Measurements from ENCODE around the gene LSM7.

The LSM7 gene

DNA sequence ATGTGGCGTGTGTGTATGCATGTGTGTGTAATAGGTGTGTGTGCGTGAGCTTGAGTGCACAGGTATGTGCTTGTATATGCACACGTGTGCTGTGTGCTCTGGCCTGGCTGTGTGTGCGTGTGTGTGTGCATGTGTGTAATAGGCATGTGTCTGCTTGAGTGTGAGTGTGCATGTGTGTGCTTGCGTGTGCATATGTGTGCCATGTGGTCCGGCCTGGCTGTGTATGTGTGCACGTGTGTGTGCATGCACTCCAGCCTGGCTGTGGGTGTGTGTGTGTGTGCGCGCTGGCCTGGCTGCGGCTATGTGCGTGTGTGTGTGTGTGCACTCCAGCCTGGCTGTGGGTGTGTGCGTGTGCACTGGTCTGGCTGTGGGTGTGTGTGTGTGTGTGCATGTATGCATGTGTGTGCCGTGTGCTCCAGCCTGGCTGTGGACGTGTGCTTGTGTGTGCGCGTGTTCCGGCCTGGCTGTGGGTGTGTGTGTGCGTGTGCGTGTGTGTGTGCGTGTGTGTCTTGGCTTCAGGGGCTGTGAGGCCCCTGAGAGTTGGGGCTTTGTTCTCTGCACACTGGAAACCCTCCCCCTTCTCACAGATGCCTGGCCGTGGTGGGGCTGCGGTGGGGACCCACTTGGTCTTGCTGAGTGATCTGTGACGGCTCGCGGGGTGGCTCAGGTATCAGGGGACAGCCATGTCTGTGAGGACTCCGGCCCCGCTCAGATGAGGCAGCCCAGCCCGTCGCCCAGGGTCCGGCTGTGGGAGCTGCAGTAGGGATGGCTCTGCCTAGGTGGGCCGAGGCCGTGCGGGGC, 8.3 kb upstream of the LSM7 start:
- no peak for DNase-seq

DNA sequence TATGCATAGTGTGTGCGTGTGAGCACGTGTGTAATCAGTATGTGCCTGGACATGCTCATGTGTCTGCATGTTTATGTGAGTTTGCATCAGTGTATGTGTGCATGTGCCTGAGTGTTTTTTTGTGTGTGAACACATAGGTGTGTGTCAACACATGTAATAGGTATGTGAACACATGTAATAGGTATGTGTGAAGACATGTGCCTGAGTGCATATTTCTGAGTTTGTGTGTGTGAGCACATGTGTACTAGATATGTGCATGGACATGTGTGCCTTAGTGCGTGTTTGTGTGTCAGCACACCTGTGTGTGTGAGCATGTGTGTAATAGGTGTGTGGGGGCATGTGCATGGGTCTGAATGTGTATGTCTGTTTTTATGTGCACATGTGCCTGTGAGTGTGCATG, 7.5 kb upstream of the LSM7 start:
- no peak for DNase-seq

DNA sequence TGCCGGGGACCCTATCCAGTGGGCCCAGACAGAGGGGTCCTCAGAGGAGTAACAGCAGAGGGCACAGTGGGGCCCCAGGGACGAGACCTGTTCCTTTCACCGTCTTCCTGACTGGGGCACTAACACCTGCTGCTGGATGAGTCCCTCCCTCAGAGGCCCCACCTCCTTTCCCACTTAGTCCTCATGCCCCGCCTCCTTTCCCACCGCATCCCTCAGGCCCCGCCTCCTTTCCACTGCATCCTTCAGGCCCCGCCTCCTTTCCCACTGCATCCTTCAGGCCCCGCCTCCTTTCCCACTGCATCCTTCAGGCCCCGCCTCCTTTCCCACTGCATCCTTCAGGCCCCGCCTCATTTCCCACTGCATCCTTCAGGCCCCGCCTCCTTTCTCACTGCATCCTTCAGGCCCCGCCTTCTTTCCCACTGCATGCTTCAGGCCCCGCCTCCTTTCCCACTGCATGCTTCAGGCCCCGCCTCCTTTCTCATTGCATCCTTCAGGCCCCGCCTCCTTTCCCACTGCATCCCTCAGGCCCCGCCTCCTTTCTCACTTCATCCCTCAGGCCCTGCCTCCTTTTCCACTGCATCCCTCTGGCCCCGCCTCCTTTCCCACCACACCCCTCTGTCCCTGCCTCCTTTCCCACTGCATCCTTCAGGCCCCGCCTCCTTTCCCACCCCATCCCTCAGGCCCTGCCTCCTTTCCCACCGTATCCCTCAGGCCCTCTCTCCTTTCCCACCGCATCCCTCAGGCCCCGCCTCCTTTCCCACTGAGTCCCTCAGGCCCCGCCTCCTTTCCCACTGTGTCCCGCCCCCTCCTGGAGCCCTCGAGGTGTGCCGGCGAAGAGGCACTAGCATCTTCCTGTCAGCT, 6.8 kb upstream of the LSM7 start:
- no peak for DNase-seq

DNA sequence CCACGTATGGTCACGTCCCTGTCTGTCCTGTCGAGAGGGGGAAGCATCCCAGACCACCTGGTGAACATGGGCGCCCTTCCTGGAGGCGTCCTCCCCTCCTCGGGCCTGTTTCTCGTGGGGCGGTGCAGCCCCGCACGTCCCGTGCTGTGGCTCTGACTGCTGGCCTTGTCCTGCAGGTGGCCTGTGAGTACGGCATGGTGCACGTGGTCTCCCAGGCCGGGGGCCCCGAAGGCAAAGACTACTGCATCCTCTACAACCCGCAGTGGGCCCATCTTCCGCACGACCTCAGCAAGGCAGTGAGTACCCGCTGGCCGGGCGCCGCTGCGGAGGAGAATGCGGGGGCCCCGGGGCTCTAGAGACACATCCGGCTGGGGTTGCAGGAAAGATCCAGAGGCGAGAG, 6.0 kb upstream of the LSM7 start:
- DNase-seq: no peak

DNA sequence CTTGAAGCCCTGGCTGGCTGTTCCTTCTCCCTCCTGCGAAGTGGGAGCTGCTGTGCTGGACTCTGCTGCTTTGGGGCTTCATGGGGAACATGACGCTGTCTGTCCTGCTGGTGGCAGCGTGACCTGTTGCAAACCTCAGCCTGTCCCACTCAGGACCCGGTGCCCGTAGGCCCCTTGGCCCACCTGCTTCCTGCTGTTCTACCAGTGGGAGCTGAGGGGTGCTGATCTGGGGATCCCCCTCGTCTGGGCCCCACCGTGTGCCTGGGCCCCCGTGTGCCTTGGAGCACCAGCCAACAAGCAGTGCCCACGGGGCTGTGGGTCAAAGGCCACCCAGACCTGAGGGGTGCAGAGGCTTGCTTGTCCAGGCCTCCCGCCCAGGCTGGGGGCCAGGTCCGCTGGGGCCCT, 5.4 kb upstream of the LSM7 start:
- peak; percentile 13 for DNase-seq

DNA sequence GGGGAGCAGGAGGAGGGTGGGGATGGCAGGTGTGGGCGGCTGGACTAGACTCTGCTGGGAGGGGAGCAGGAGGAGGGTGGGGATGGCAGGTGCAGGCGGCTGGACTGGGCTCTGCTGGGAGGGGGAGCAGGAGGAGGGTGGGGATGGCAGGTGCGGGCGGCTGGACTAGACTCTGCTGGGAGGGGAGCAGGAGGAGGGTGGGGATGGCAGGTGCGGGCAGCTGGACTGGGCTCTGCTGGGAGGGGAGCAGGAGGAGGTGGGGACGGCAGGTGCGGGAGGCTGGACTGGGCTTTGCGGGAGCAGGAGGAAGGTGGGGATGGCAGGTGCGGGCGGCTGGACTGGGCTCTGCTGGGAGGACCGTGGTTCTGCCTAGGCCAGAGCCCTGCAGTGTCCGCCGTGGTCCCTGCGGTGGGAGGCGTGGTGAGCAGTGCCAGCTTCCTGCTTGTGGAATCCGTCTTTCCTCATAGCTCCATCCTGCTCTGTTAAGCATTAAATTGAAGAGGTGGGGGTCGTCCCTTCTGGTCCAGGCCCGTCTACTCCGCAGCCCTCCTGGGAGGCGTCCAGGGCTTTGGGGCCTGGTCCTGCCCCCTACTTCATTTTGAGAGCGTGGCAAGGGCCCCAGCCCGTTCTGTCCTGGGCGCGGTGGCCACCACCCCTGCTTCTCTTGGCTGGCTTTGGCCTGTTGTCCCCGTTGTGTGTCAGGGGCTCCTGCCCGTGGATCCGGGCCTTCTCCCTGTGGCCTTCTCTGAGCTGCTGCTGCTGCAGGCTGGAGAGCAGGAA, 4.8 kb upstream of the LSM7 start:
- peak; percentile 33 for DNase-seq

DNA sequence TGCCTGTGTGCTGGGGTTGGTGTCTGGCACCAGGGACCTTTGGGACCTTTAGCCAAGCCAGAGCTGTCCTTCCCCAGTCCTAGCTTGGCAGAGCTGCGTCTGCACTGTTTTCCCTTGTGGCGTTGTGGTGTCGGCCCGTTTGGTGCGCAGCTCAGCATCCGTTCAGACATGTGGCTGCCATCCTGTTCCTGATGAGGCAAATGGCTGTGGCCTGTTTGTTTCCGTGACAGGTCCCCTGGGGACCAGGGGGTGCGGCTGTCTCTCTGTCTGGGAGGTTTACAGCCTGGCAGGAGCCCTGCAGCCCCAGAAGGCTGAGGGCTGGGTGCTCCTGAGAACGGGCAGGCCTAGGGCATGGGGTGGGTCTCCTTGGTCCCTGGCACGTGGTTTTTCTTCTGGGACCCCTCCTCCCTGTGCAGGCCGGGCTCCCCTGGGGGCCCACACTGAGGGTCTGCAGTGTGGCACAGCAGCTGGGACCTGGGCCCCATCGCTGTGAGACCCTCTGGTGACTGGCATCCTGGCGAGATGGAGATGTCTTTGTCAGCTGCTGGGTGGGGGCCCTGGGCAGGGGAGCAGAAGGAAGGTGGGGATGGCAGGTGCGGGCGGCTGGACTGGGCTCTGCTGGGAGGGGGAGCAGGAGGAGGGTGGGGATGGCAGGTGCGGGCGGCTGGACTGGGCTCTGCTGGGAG, 4.1 kb upstream of the LSM7 start:
- DNase-seq: no peak

DNA sequence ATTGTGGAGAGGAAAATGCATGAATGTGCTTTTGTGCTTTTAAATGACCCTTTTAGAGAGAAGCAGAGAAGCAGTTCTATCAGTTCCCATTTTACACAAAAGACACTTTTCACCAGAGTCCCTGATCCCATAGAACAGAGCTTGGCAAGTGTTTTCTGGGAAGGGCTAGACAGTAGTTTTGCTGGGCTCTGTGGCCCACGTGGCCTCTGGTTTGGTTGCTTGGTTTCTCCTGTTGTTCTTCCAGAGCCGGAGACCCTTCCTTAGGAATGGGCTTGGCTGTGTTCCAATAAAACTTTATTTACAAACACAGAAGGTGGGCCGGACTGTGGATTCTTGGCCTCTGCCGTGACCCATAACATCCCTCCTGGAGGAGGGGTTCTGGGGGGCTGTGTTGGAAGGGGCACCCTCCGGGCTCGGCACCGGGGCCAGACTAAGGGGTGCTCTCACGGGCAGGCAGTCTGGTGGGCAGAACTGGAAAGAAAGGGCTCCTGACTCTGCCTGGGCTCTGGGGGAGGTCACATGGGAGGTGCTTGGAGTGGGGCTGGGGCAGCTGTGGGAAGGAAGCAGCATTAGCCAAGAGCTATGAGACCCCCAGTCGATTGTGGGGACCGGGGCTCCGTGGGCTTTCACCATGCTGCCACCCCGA, 3.3 kb upstream of the LSM7 start:
- DNase-seq: no peak

DNA sequence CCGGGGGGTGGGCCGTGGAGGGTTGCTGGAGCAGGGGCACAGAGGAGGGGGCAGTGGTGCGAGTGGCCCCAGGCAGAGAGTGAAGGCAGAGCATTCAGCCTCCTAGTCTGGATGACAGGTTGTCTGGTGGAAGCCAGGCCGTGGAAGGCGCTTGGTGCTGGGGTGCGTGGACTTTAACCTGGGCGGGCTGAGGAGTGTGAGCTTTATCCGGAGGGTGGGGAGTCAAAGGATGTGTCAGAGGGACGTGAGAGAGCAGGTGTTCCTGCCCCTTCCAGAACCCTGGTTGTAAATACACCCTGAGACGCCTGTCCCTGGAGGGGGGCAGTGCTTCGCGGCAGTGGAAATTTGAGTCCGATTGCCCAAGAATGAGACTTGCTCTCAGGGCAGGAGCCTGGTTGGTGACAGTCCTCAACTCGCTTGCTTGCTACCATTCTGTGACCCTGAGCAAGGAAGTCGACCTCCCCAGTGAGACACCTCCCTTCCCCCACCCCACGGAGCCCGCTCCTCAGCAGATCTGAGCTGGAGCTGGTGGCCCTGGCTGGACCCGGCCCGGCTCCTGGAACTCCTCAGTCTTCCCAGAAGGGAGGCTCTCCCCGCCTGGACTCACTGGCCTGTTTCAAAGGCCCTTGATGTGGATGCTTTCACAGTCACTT, 2.4 kb upstream of the LSM7 start:
- DNase-seq: no peak

DNA sequence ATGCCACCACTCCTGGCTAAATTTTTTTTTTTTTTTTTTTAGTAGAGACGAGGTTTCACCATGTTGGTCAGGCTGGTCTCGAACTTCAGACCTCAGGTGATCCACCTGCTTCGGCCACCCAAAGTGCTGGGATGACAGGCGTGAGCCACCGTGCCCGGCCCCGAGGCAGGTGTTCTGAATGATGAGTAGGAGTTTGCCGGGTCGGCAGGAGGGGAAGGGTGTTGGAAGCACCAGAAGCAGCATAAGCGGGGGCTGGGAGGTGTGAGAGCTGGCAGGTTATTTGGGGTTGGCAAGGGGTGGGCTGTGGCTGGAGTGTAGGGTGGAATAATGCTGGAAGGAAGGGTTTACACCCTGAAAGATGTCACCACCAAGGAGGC, 1.9 kb upstream of the LSM7 start:
- no peak for DNase-seq

DNA sequence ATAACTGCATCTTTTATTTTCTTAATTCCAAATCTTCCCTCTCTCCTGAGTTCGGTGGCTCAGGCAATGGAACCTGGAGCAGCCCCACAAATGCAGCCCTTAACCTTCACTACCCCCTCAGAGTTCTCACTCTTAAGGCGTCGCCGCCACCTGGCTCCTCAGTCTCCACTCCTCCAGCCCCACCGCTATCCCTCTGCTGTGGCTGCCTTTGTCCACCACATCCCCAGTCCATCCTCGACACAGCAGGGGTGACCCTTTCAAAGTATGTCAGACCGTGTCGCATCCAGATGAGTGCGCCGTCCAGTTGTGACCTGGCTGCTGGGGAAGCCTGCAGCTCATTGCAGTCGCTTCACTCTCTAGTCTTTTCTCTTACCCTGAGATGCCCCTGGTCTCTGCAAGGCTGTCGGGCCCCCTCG, 1.1 kb upstream of the LSM7 start:
- DNase-seq: no peak

DNA sequence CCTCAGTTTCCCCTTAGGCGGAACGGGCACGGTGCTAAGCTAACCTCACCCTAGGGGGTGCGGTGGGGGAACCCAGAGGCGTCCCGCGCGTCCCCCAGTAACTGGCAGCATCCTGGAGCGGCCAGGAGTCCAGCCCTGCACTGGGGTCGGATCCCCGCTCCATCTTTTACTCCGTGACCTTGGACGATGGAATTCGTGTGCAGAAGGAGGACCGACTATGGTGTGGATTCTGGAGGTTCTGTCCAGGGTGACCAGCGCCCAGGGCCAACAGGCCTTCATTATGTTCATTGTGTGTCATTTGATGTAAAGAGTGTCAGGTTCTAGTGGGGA, 728 bp upstream of the LSM7 start:
- no peak for DNase-seq

DNA sequence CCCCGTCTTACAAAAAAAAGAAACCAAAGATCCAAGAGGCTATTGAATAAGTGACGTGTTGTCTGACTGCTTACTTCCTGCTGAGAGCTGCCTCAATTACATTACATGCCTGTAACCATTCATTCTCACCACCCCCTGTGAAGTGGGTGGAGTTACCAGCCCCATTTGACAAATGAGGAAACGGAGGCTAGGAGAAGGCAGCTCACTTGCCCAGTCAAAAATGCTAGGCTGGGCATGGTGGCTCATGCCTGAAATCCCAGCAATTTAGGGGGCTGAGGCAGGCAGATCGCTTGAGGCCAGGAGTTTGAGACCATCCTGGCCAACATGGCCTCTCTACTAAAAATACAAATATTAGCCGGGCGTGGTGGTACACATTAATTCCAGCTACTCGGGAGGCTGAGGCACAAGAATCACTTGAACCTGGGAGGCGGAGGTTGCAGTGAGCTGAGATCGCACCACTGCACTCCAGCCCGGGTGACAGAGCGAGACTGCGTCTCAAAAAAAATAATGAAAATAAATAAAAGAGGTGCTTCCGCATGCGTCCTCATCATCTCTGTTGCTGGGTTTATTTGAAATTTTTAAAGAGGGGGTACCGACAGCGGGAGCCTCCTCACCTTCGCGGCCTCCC, 499 bp downstream of the LSM7 start:
- peak; percentile 96 for DNase-seq

DNA sequence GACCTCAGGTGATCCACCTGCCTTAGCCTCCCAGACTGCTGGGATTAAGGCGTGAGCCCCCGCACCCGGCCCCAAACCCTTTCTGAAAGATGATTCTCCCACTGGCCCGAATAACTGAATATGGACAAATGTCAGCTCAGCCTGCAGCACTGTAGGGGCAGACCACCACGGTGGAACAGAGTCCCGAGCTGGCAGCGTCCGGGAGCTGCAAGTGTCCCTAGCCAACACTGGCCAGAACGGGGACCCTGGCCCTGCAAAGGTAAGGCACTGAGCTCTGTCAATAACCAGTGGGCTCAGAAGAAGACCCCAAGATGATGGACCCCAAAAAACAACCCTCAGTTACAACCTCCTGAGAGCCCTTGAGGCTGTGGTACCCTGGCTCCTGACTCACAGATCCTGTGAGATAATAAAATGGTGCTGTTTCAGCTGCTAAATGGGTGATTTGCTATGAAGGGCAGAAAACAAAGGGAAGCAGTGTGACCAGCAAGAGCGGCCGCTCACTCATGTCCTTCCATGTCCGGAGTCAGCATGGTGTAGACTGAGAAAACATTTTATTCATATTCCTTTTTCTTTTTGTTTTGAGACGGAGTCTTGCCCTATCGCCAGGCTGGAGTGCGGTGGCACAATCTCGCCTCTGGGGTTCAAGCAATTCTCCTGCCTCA, 1.6 kb downstream of the LSM7 start:
- DNase-seq: no peak

DNA sequence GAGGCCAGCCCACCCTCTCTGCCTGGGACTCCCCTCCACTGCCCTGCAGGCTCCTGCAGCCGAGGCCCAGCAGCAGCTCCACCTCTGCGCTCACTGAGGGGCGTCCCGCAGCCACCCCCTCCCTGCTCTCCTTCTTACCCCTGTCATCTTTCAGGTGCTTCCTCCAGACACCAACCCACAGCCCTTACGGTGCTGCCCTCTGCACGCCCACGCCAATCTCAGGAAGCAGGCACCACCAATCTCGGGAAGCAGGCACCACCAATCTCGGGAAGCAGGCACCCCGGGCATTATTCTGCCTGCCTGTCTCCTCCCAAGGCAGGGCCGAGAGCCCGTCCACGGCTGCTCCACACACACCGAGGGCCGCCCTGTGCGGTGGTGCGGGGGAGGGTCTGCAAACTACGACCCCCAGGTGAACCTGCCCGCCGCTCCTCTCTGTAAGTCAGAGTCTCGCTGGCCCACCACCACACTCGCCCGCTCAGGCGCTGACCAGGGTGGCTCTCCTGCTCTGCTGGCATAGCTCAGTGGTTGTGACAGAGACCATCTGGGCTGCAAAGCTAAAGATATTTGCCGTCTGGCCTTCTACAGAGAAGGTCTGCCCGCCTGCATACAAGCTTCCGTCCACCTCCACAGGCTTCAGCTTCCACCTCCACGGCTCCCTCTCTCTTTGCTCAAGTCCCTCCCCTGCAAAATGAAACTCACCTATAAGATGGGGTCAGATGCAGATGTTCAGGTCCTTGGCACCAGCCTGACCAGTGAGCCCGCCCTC, 2.9 kb downstream of the LSM7 start:
- no peak for DNase-seq

DNA sequence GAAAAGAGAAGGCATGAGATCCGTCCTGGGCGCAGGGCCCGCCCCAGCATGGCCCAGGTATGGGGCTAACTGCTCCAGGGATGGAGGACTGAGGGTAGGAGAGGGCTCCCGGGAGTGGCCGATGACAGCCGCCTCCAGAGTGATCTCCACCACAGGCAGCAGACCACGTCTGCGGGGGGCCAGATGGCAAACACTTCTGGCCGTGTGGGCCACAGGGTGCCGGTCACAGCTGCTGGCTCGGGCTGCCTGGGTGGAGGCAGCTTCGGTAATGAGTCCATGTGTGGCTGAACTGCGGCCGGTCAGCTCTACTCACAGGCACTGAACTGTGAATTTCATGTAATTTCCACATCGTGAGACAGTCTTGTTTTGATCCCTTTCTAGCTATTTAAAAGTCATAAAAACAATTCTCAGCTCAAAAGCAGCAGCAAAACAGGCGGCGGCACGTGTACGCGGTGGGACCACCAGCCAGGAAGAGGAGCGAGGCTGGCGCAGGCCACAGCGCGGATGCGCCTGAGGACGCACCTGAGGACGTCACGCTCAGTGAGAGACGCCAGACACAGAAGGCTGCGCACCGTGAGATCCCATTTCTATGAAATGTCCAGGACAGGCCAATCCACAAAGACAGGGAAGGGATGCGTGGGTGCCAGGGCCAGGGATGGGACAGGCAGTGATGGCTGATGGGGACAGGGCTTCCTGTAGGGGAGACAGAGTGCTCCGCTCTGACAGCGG, 4.0 kb downstream of the LSM7 start:
- DNase-seq: no peak

DNA sequence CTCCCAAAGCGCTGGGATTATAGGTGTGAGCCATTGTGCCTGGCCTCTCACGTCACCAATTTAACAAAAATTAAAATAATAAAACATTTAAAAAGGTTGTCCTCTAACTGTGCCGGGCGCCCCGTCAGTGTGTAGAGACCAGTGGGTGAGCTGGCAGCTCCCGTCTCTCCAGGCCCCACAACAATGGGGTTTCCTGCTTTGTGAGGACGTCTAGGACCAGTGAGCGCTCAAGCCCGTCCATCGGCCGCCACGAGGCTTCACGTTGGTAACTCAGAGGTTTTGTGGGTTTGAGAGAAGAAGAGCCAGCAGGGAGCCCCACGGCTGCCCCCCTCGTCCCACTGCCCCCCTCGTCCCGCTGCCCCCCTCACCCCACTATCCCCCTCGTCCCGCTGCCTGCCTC, 4.7 kb downstream of the LSM7 start:
- no peak for DNase-seq

DNA sequence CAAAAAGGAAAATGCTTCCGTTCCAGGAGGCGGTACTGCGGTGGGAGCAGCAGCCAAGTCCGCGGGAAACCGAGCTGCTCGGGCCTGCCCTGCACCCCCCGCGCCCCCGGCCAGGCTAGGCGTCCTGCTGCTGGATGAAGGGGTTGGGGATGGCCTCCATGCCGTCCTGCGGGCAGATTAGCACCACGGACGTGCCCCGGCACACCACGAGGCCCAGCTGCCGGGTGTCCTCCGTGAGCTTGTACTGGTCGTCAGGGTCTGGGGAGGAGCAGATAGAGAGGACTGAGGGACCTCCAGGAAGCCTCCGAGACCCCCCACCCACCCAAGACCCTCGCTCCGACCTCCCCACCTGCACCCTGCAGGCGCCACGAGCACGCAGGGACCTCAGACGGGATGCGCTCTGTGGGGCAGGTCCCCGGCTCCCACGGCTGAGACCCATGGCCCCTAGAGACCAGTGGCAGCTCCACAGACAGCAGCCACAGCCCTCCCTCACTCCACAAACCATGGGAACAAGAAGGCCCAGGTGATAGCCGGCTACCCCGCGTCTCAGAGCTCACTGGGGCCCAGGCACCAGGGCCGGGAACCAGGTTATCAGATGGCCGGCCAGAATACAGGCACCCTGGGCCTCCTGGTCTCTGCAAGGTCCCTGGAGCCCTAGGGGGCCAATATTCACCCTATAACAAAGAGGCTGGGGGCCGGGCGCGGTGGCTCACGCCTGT, 6.7 kb downstream of the LSM7 start:
- no peak for DNase-seq

DNA sequence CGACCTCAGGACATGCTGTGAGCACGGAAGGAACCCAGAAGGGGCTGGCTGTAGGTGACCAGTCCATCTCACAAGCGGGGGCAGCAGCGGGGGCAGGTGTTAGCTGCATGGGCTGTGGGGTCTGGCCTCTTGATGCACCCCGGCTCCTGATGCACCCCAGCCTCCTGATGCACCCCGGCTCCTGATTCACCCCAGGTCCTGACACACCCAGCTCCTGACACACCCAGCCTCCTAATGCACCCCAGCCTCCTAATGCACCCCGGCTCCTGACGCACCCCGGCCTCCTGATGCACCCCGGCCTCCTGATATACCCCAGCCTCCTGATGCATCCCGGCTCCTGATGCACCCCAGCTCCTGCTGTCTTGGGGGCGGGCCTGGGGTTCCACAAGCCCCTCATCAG, 7.4 kb downstream of the LSM7 start:
- no peak for DNase-seq

Measured in inflammatory macrophage treated with lipopolysaccharide for 4 hours (primary cell).